GM18861 (cell line): ENCODE results near the gene TAS2R16.

Experiments
- ATAC-seq: cut with Tn5 transposase; IDR thresholded peaks from one replicate; pipeline ENCODE4 v1.9.1; 2021; ENCODE audit not compliant: unreplicated experiment

Gene TAS2R16, protein sequence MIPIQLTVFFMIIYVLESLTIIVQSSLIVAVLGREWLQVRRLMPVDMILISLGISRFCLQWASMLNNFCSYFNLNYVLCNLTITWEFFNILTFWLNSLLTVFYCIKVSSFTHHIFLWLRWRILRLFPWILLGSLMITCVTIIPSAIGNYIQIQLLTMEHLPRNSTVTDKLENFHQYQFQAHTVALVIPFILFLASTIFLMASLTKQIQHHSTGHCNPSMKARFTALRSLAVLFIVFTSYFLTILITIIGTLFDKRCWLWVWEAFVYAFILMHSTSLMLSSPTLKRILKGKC

GRCh38 chr7:122995600-122995999 lies at the start of gene TAS2R16:
Gene TAS2R16, minus strand, starts transcription at chr7:122995700. Its CDS starts 66 bp downstream, at chr7:122995634.
- ATAC-seq: no peak

- no peak for ATAC-seq
Observed at GRCh38 chr7:123043642-123044041, 48.1 kb upstream of the TAS2R16 start.

- no peak for ATAC-seq
Observed at GRCh38 chr7:123041101-123041500, 45.6 kb upstream of the TAS2R16 start.

GRCh38 chr7:123039269-123039668 lies 43.8 kb upstream of the TAS2R16 start:
- no peak for ATAC-seq

- ATAC-seq: no peak
Observed at GRCh38 chr7:123034106-123034505, 38.6 kb upstream of the TAS2R16 start.

- no peak for ATAC-seq
Observed at GRCh38 chr7:123030631-123031030, 35.1 kb upstream of the TAS2R16 start.

GRCh38 chr7:123028339-123028738 lies 32.8 kb upstream of the TAS2R16 start:
- ATAC-seq: no peak

GRCh38 chr7:123026251-123026650 lies 30.8 kb upstream of the TAS2R16 start:
- no peak for ATAC-seq

DNA sequence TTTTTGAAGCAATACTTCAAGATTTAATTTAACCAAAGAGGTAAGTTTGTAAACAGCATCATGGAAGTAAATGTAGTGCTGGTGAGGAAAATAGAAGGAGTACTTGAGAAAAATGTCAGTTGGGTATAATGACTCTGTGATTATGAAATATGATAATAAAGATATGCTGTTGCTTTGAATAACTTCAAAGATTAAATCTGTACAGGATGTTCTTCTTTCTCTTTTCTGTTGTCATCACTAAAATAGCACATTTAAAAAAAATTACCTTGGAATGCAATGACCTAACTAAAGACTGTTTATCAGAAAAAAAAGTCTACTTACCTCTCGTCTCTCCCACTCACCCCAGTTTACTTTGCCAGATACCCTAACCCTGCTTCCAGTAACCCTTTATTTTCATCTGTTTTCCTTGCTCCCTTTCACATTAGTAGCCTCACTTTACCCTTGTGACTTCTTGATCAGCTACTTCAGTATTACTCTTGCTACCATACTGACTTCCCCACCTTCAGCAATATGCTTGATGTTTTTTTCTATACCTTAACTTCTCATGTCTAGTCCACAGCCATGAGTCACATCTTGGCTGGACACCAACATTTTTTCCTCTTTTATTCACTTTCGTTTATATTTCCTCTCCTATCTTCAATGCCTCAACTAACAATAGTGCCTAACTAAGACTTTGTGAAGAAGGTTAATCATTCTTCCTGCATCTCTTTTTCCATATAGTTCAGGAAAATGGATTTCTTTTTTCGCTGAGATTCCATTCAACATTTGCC lies 29.7 kb upstream of the TAS2R16 start:
- ATAC-seq: no peak

- ATAC-seq: no peak
Observed at GRCh38 chr7:123023126-123023525, 27.6 kb upstream of the TAS2R16 start.

DNA sequence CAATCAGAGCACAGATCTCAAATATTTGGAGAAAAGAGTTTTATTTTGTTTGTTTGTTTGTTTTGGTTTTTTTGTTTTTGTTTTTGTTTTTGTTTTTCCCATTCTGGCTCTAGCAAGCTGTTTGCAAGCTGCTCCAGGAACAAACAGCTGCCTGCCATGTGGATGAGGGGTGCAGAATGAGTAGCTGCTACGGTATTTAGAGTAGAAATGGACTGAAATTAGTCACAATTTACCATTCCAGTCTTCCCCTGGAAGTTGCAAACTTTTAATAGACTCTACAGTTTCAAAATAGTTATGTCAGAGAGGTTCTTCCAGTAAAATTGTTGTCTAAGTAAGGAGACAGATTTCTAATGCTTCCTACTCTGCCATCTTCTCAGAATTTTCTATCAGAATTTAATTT lies 27.1 kb upstream of the TAS2R16 start:
- ATAC-seq: no peak

GRCh38 chr7:123012435-123012834 lies 16.9 kb upstream of the TAS2R16 start:
- no peak for ATAC-seq

DNA sequence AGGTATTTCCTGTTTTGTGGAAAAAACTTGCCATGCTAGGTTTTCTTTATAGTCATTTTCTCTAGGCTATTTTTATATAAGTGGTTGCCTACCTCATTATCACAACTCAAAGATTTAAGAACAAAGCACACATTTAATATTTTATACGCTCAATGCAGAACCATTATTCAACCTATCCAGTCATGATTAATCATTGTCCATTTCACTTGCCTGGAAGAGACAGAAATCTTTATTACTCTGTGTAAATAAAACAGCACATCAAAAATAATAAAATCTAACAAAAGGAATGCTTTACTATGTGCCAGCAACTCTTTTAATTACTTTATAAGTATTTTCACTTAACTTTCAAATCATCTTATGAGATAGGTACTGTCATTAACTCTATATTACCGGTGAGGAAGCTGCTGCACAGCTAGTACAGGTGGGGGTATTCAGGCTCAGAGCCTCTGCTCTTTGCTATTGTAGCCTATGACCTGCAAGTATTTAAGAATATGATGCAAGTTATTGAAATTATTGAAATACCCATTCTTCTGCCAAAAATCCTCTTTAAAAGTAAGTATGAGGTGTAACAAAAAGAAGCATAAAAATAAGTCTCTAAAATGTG lies 16.4 kb upstream of the TAS2R16 start:
- no peak for ATAC-seq

GRCh38 chr7:123004931-123005330 lies 9.4 kb upstream of the TAS2R16 start:
- ATAC-seq: no peak

DNA sequence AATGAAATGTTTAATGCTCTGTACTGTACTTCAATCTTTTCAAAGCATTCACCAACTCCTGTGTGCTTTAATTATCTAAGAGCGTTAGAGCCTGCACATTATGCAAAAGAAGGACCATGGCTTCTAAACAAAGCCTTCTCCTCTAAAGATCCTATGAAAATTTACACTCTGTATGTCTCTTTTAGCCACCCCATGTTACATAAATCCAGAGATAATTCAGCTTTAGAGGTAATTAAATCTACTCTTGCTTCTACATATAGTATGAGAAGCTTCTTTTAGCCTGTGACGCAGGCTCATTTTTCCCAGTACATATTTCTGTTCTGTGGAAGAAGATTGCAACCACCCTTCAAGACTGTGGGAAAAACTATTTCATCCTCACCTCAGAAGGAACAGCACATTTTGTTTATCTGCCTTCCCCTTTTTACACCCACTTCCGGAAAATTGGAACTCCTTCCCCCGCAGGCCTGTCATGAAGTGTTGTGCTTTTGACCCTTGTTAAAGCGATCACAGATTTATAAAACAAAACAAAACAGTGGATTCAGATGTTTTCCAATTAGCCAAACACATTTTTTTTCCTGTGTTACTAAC lies 8.1 kb upstream of the TAS2R16 start:
- no peak for ATAC-seq

DNA sequence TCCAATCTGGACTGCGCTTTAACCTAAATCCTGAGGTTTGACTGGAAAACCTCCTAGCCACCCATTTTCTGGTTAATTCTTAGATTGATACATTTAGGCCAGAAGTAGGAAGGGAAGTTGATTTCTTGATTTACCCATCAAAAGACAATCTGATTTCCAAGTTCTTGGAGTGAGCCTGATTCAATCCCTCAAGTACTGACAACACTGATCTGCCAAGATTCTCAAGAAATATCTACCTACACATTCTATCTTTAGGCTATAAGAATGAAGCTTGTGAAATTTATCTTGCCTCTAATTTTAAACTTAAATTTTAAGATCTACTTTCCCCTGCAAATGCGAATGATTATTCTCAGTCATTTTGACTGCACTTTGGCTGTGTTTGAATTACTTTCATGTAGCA lies 5.9 kb downstream of the TAS2R16 start:
- ATAC-seq: no peak

DNA sequence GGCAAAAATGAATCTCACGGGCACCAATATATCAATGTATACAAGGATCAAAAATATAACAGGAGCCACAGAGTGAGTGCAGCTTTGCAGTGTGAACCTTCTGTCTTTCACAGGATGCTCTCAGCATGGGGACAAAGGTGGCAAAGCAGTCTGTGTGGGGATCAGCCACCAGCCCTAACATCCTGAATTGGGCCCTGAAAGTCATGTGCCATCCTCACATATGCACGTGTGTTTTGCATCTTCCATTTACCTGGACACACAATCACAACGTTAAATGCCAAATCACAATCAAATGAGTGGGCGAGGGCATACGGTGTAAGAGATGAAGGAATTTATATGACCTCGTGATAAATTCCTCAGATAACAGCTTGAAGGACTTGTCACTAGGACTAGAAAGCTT lies 6.5 kb downstream of the TAS2R16 start:
- ATAC-seq: no peak

GRCh38 chr7:122988333-122988732 lies 7.2 kb downstream of the TAS2R16 start:
- ATAC-seq: no peak

GRCh38 chr7:122987463-122987862 lies 8.0 kb downstream of the TAS2R16 start:
- ATAC-seq: no peak

DNA sequence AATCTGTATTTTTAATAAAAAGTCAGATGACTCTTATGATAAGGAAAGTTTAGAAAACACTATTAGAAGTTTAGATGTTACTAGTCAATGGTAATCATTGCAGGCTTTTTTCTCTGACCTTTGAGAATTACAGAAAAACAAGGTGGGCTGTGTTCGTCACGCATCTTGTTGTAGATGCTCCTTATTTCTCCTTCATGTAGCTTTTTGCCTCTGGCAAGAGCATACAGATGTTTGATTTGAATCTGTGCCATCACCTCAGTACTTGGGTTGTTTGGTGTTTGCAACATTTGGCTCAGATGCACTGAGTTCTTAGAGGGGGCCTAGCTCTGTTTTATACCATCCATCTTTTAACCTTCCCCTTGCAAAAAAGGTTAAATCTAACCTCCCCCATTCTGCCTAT lies 11.5 kb downstream of the TAS2R16 start:
- no peak for ATAC-seq

- ATAC-seq: no peak
Observed at GRCh38 chr7:122983261-122983660, 12.2 kb downstream of the TAS2R16 start.

- ATAC-seq: no peak
Observed at GRCh38 chr7:122975341-122975740, 20.2 kb downstream of the TAS2R16 start.
